ENCODE results near the gene HSD17B2. TPM values are rescaled to one million over a fixed set of nuclear protein-coding genes. Genes with fewer than 3 reads are reported as not detected.

The HSD17B2 gene
- total and polyA plus RNA-seq, 4 donors: 47.7 to 126 (median 103) TPM

GRCh38 chr16:82056550-82056896, 21.5 kb downstream of the HSD17B2 start:
- no peak for TF ChIP-seq FOXA1 (IDR thresholded peaks at IDR 0.05)
- TF ChIP-seq ATF3 (IDR thresholded peaks at IDR 0.05): no peak
- no peak for TF ChIP-seq REST (IDR thresholded peaks at IDR 0.05)
- TF ChIP-seq NR2F2 (IDR thresholded peaks at IDR 0.05): no peak
- no peak for TF ChIP-seq HNF4G (IDR thresholded peaks at IDR 0.05)
- TF ChIP-seq YY1 (IDR thresholded peaks at IDR 0.05): no peak
- no peak for TF ChIP-seq CTCF (IDR thresholded peaks at IDR 0.05; ENCODE audit: low read depth, low read length, missing input control)
- no peak for TF ChIP-seq TAF1 (conservative IDR thresholded peaks at IDR 0.05)
- no peak for TF ChIP-seq RXRA (IDR thresholded peaks at IDR 0.05)
- no peak for TF ChIP-seq EGR1 (IDR thresholded peaks at IDR 0.05; ENCODE audit: low read depth in 2 of 2)
- no peak for TF ChIP-seq JUND (IDR thresholded peaks at IDR 0.05)
- Histone ChIP-seq H3K36me3 (ENCODE audit: control insufficient read depth in 4 of 4, insufficient read depth in 3 of 4, low read depth in 1 of 4, low read length in 3 of 4) (peaks cover 0 to 5% (median 0%) of the 10 kb centered on the region in 4 donors), H3K9me3 (ENCODE audit: control insufficient read depth in 4 of 4, low read length in 3 of 4) (no peaks in the 10 kb centered on the region), H3K27me3 (ENCODE audit: control insufficient read depth in 4 of 4, insufficient read depth in 4 of 4, low read length in 3 of 4) (no peaks in the 10 kb centered on the region), H3K4me1 (ENCODE audit: control insufficient read depth in 4 of 4, insufficient read depth in 4 of 4, low read length in 3 of 4) (peaks cover 17 to 84% (median 53%) of the 10 kb centered on the region in 4 donors), H3K27ac (ENCODE audit: low read depth in 1 of 2, low read length in 2 of 2) (peak overlapping the region; percentile 87 to 93), H3K9ac (ENCODE audit: low read depth in 1 of 2, low read length in 2 of 2) (peak overlapping the region; percentile 17 to 81), H3K4me3 (ENCODE audit: low read depth in 1 of 3, low read length in 3 of 3) (peak overlapping the region; percentile 38 to 64 (median 53))
- 30% methylated on average over 3 of the region's 3 CpGs for WGBS
- DNase-seq (ENCODE audit: low spot score): no peak

- H3K4me3 ChIP-seq (ENCODE audit: low read depth in 1 of 3, low read length in 3 of 3): peak overlapping the region in 1 of 3 donors; percentile 5
- no peak for DNase-seq (ENCODE audit: low spot score)
- H3K4me1 ChIP-seq (ENCODE audit: control insufficient read depth in 4 of 4, insufficient read depth in 4 of 4, low read length in 3 of 4): peaks cover 25 to 83% (median 63%) of the 10 kb centered on the region in 4 donors
- no peak overlapping the region for H3K9ac ChIP-seq (ENCODE audit: low read depth in 1 of 2, low read length in 2 of 2)
- H3K9me3 ChIP-seq (ENCODE audit: control insufficient read depth in 4 of 4, low read length in 3 of 4): no peaks in the 10 kb centered on the region
- H3K27ac ChIP-seq (ENCODE audit: low read depth in 1 of 2, low read length in 2 of 2): peak overlapping the region; percentile 76 to 82
- H3K27me3 ChIP-seq (ENCODE audit: control insufficient read depth in 4 of 4, insufficient read depth in 4 of 4, low read length in 3 of 4): no peaks in the 10 kb centered on the region
- WGBS: 45% methylated on average over 8 of the region's 8 CpGs
- H3K36me3 ChIP-seq (ENCODE audit: control insufficient read depth in 4 of 4, insufficient read depth in 3 of 4, low read depth in 1 of 4, low read length in 3 of 4): no peaks in the 10 kb centered on the region
- TF ChIP-seq ATF3 (IDR thresholded peaks at IDR 0.05): no peak
- TF ChIP-seq RXRA (IDR thresholded peaks at IDR 0.05): no peak
- no peak for TF ChIP-seq MAX (IDR thresholded peaks at IDR 0.05)
- no peak for TF ChIP-seq TAF1 (conservative IDR thresholded peaks at IDR 0.05)
- TF ChIP-seq RAD21 (IDR thresholded peaks at IDR 0.05): no peak
- no peak for TF ChIP-seq SP1 (IDR thresholded peaks at IDR 0.05)
- no peak for TF ChIP-seq HNF4A (conservative IDR thresholded peaks at IDR 0.05)
- no peak for TF ChIP-seq JUND (IDR thresholded peaks at IDR 0.05)
- TF ChIP-seq ZBTB33 (IDR thresholded peaks at IDR 0.05): no peak
- no peak for TF ChIP-seq NR2F2 (IDR thresholded peaks at IDR 0.05)
- TF ChIP-seq CTCF (IDR thresholded peaks at IDR 0.05; ENCODE audit: low read depth, low read length, missing input control): no peak
- no peak for TF ChIP-seq GABPA (IDR thresholded peaks at IDR 0.05 in 1 of 2, conservative IDR thresholded peaks at IDR 0.05 in 1 of 2)
- no peak for TF ChIP-seq FOXA1 (IDR thresholded peaks at IDR 0.05)
Measured at GRCh38 chr16:82059161-82059982, 24.3 kb downstream of the HSD17B2 start.
